Endodermal cell (in vitro differentiated cells): ENCODE measurements around the gene MYLIP. TPM values are rescaled to one million over a fixed set of nuclear protein-coding genes. Genes with fewer than 3 reads are reported as not detected.

Source experiments
- DNase-seq: peaks from one replicate; pipeline ENCODE4 v3.0.0-alpha.2; 2017
- H3K27ac ChIP-seq: 2 replicates; pipeline ENCODE4 v1.5.1; 2013; ENCODE audit warnings: mild to moderate bottlenecking, low read depth, low read length, moderate library complexity
- H3K27me3 ChIP-seq: 2 replicates; pipeline ENCODE4 v1.6.1; 2013; ENCODE audit warnings: mild to moderate bottlenecking, low read length, moderate library complexity; ENCODE audit not compliant: insufficient read depth, control insufficient read depth, poor library complexity, severe bottlenecking
- H3K36me3 ChIP-seq: 2 replicates; pipeline ENCODE4 v1.7.0; 2013; ENCODE audit warnings: mild to moderate bottlenecking, low read length, moderate library complexity; ENCODE audit not compliant: control insufficient read depth, insufficient read depth
- H3K4me1 ChIP-seq: one replicate; pipeline ENCODE4 v1.7.0; 2013; ENCODE audit warnings: low read length; ENCODE audit not compliant: control insufficient read depth, insufficient read depth
- H3K4me3 ChIP-seq: 2 replicates; pipeline ENCODE4 v1.5.1; 2013; ENCODE audit warnings: mild to moderate bottlenecking, low read length, moderate library complexity
- H3K9ac ChIP-seq: 2 replicates; pipeline ENCODE4 v1.6.1; 2013; ENCODE audit warnings: mild to moderate bottlenecking, low read length, moderate library complexity; ENCODE audit not compliant: poor library complexity, severe bottlenecking; ENCODE audit errors: extremely low read depth
- H3K9me3 ChIP-seq: 2 replicates; pipeline ENCODE4 v1.6.1; 2013; ENCODE audit warnings: mild to moderate bottlenecking, low read length, moderate library complexity; ENCODE audit not compliant: control insufficient read depth
- H3K27ac Mint-ChIP-seq: 2 replicates; pipeline ENCODE4 v1.8.0; 2020; ENCODE audit warnings: mixed read lengths
- H3K27me3 Mint-ChIP-seq: 2 replicates; pipeline ENCODE4 v1.8.0; 2021; ENCODE audit warnings: mild to moderate bottlenecking, mixed read lengths; ENCODE audit not compliant: insufficient read depth
- H3K36me3 Mint-ChIP-seq: 2 replicates; pipeline ENCODE4 v1.8.0; 2020; ENCODE audit warnings: low read depth, mixed read lengths
- H3K4me1 Mint-ChIP-seq: 2 replicates; pipeline ENCODE4 v1.8.0; 2020; ENCODE audit warnings: mixed read lengths
- H3K4me3 Mint-ChIP-seq: 2 replicates; pipeline ENCODE4 v1.8.0; 2020; ENCODE audit warnings: mild to moderate bottlenecking, moderate library complexity, mixed read lengths
- H3K9me3 Mint-ChIP-seq: 2 replicates; pipeline ENCODE4 v1.8.0; 2020; ENCODE audit warnings: mild to moderate bottlenecking, mixed read lengths
- CTCF ChIP-seq: fragments of 200-600 bp; sonication (generic); conservative IDR thresholded peaks from 2 replicates; pipeline ENCODE4 v1.5.0; 2021; ENCODE audit warnings: antibody characterized with exemption, mild to moderate bottlenecking
- WGBS, 2 experiments: methylation state at CpG; one replicate each; pipeline versions ENCODE4 v1.1.5 to v1.1.7; 2013; ENCODE audit warnings: missing lambda C conversion rate in 2 of 2, mixed read lengths in 1 of 2; ENCODE audit not compliant: insufficient coverage in 1 of 2, insufficient read length in 1 of 2; 5-methylcytosine and 5-hydroxymethylcytosine counted together
- total RNA-seq, 2 donors: library from RNA; stranded (reverse); fragmentation: NEBNext Ultra II Directional in 1 of 2; extraction: Animal tissue kit (Norgen Biotek cat#: 25700) in 1 of 2; gene quantifications; 2 replicates in 1 of 2; 3 replicates in 1 of 2; pipeline ENCODE4 v1.2.1, GENCODE V29; 2021

Gene MYLIP
- total RNA-seq, 2 donors from 2014 or later, result 25.8 to 30.2 TPM

GRCh38 chr6:16168121-16168520, 39.2 kb downstream of the MYLIP start:
- Histone ChIP-seq H3K27ac (no peak overlapping the region), H3K27me3 (no peaks in the 10 kb centered on the region), H3K4me3 (no peak overlapping the region), H3K36me3 (no peaks in the 10 kb centered on the region), H3K9me3 (no peaks in the 10 kb centered on the region), H3K9ac (no peak overlapping the region), H3K4me1 (peaks cover 14% of the 10 kb centered on the region)
- Mint-ChIP-seq H3K4me1 (peaks cover 74% of the 10 kb centered on the region), H3K36me3 (no peaks in the 10 kb centered on the region), H3K9me3 (no peaks in the 10 kb centered on the region), H3K27ac (no peak overlapping the region), H3K27me3 (no peaks in the 10 kb centered on the region), H3K4me3 (no peak overlapping the region)
- no peak for DNase-seq
- TF ChIP-seq CTCF, result no peak
- WGBS, 2 experiments, result 93% methylated on average over 5 of the region's 5 CpGs

- H3K27ac ChIP-seq, result no peak overlapping the region
- no peaks in the 10 kb centered on the region for H3K27me3 ChIP-seq
- no peaks in the 10 kb centered on the region for H3K9me3 ChIP-seq
- 31 to 63% methylated on average over 1 to 2 of the region's 3 CpGs for WGBS, 2 experiments
- H3K36me3 ChIP-seq, result no peaks in the 10 kb centered on the region
- H3K36me3 Mint-ChIP-seq, result no peaks in the 10 kb centered on the region
- peaks cover 74% of the 10 kb centered on the region for H3K4me1 Mint-ChIP-seq
- no peaks in the 10 kb centered on the region for H3K9me3 Mint-ChIP-seq
- no peak overlapping the region for H3K4me3 ChIP-seq
- no peak overlapping the region for H3K9ac ChIP-seq
- no peak overlapping the region for H3K4me3 Mint-ChIP-seq
- no peaks in the 10 kb centered on the region for H3K27me3 Mint-ChIP-seq
- peak; percentile 79 for TF ChIP-seq CTCF
- peaks cover 21% of the 10 kb centered on the region for H3K4me1 ChIP-seq
- DNase-seq, result peak; percentile 73
- H3K27ac Mint-ChIP-seq, result no peak overlapping the region
Observed at GRCh38 chr6:16168858-16169257, 40.0 kb downstream of the MYLIP start.

- Histone ChIP-seq H3K4me1 (peaks cover 26% of the 10 kb centered on the region), H3K36me3 (no peaks in the 10 kb centered on the region), H3K9ac (no peak overlapping the region), H3K27ac (no peak overlapping the region), H3K9me3 (no peaks in the 10 kb centered on the region), H3K27me3 (no peaks in the 10 kb centered on the region), H3K4me3 (no peak overlapping the region)
- no peaks in the 10 kb centered on the region for H3K27me3 Mint-ChIP-seq
- no peaks in the 10 kb centered on the region for H3K9me3 Mint-ChIP-seq
- H3K4me3 Mint-ChIP-seq, result no peak overlapping the region
- peaks cover 71% of the 10 kb centered on the region for H3K4me1 Mint-ChIP-seq
- no peak for DNase-seq
- 94 to 100% methylated on average over 1 to 2 of the region's 2 CpGs for WGBS, 2 experiments
- no peak overlapping the region for H3K27ac Mint-ChIP-seq
- H3K36me3 Mint-ChIP-seq, result no peaks in the 10 kb centered on the region
- TF ChIP-seq CTCF, result no peak
Observed at GRCh38 chr6:16171400-16171799, 42.5 kb downstream of the MYLIP start.
